Fibroblast of skin of scalp (primary cell): ENCODE measurements around the gene EDC3. TPM values are rescaled to one million over a fixed set of nuclear protein-coding genes. Genes with fewer than 3 reads are reported as not detected.
"Not testable (repeated sequence)": the region's sequence is repeated elsewhere in the genome, so short reads cannot be mapped to it uniquely, and the experiment has no call there.

ENCODE experiments used
- DNase-seq: peaks from one replicate; pipeline ENCODE4 v3.0.0-alpha.2; 2013
- polyA plus RNA-seq, 2 experiments: library from polyadenylated mRNA; unstranded; fragments of 120-200 nt; gene quantifications; one replicate each; pipeline ENCODE4 v1.2.1, GENCODE V29; 2013; ENCODE audit not compliant: insufficient read length in 2 of 2

Gene EDC3, protein sequence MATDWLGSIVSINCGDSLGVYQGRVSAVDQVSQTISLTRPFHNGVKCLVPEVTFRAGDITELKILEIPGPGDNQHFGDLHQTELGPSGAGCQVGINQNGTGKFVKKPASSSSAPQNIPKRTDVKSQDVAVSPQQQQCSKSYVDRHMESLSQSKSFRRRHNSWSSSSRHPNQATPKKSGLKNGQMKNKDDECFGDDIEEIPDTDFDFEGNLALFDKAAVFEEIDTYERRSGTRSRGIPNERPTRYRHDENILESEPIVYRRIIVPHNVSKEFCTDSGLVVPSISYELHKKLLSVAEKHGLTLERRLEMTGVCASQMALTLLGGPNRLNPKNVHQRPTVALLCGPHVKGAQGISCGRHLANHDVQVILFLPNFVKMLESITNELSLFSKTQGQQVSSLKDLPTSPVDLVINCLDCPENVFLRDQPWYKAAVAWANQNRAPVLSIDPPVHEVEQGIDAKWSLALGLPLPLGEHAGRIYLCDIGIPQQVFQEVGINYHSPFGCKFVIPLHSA
- 30.5 TPM for polyA plus RNA-seq (2013, experiment 1 of 2; ENCODE audit: insufficient read length)
- polyA plus RNA-seq (2013, experiment 2 of 2; ENCODE audit: insufficient read length): 30.4 TPM

GRCh38 chr15:74695597-74696397, at the start of gene EDC3:
Gene EDC3 (minus strand): TSS chr15:74696024. CDS start chr15:74675124, 20,900 bp downstream.
- DNase-seq: peak; percentile 90

DNA sequence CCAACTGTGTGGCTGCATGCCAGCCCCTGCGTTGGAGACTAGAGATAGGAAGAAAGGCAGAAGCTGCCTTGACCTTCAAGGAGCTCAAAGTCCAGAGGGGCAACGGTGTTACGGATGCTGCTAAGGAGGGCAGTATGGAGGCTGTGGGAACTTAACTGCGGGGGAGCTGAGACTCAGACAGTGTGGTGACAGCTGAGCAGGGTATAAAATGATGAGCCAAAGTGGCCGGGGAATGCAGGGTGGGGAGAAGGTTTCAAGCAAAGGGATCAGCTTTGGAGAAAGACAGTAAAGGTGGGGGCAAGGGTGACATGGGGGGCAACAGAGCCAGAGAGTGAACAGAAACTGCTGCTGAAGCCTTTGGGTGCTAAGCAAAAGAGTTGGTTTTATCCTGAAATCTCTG, 46.6 kb upstream of the EDC3 start:
- DNase-seq: no peak

DNA sequence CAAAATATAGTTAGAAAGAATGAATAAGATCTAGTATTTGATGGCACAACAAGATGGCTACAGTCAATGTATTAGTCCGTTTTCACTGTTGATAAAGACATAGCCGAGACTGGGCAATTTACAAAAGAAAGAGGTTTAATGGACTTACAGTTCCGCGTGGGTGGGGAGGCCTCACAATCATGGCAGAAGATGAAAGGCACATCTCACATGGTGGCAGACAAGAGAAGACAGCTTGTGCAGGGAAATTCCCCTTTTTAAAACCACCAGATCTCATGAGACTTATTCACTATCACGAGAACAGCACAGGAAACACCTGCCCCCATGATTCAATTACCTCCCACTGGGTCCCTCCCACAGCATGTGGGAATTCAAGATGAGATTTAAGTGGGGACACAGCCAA, 42.4 kb upstream of the EDC3 start:
- not testable (repeated sequence) for DNase-seq

DNA sequence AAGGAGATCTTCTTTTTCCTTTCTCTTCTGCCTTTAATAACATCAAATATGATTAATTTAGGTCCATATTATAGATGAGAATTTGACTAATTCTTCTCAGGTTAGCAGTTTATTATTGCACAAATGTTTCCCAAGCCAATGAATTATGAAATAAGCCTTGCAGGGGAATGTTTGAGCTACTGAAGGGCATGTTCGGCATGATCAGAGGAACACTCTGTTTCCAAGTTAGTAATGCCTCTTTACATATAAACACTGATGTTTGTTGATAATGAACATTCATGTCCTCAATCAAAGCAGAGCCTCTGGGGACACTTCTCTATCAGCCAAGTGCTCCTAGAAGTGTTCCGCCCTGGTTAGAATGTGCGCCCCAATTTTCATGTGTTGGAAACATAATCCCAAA, 39.5 kb upstream of the EDC3 start:
- no peak for DNase-seq

DNA sequence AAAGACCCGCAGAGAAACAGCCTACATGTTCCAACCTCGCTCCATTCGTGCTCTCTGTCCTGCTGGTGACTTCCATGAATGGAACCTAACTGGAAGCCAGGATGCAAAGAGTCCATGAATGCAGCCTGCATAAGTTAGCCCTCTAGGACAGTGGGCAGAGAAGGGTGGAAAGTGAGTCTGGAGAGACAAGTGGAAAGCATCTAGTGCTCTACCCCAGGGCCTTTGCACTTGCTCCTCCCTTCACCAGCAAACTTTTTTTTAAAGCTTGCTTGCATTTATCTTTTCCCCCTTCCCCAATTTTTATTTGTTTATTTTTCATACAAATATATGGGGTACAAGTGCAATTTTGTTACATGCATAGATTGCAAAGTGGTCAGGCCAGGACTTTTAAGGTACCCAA, 37.4 kb upstream of the EDC3 start:
- DNase-seq: no peak

- DNase-seq: no peak
These were observed 37.0 kb upstream of the EDC3 start for GRCh38 chr15:74732846-74733245.

DNA sequence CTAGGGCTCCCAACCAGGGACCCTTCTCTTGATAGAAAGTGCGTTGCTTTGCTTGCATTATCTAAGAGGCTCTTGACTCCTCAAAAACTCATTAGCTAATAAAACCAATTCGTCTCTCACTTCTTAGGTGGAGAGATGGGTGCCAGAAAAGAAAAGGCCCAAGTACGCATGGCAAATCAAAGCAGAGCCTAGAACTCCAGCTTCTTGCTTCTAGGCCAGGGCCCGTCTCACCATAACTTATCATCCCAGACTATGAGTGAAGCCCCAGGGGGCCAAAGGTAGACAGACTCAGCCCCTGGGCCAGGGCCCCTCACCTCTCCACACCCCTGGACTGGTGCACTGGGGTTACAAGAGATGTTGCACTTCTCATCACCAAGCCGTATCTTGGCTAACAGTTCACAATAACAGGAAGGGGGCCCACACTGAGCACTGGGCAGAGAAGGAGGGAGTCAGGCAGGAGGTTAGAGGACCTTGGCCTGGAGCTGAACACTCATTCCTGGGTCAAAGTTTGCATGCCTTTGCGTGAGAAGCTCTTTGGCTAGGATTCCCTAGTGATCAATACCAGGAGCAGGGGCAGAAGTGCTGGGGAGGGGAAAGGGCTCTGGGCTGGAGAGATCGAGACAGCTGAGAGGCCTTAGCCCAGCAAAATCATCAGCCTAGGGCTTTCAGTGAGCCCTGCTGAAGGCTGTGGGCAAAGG, 34.9 kb upstream of the EDC3 start:
- no peak for DNase-seq

DNA sequence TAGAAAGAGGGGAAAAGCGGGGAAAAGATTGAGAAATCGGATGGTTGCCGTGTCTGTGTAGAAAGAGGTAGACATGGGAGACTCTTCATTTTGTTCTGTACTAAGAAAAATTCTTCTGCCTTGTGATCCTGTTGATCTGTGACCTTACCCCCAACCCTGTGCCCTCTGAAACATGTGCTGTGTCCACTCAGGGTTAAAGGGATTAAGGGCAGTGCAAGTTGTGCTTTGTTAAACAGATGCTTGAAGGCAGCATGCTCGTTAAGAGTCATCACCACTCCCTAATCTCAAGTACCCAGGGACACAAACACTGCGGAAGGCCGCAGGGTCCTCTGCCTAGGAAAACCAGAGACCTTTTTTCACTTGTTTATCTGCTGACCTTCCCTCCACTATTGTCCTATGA, 33.5 kb upstream of the EDC3 start:
- not testable (repeated sequence) for DNase-seq

- not testable (repeated sequence) for DNase-seq
These were observed 32.9 kb upstream of the EDC3 start for GRCh38 chr15:74728699-74729098.

DNA sequence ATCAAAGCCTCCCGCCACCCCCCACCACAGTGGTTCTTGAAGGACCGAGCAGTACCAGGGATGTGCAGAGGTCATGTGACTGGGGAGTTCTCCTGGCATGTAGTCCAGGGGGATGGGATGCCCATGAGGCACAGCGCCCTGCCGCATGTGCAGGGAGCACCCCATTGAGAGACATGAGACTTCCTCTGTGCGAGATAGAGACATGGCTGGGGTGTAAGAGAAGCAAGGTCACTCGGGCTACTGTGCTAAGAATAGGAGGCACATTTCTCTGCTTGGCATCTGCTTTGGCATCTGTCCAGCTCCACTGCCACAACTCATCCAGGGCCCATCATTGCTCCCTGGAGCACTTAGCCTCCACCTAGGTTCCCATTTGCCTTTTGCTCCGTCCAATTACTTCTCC, 31.9 kb upstream of the EDC3 start:
- DNase-seq: no peak

DNA sequence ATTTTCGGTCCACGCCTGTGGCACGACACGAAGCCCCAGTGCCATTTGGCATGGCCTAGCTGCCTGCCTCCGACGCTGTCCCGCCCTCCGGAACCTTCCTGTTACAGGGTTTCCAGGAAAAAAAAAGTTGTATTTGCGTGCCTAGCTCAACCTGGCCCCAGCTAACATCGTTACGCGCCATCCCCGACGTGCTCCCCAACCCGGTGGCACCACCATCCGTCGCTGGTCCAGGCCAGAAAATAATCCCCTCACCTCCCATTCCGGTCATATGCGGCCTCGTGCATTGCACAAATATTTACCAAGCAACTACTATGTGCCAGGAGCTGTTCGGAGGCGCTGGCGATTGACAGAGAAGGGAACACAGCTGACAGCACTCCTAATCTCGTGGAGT, 30.9 kb upstream of the EDC3 start:
- no peak for DNase-seq

- DNase-seq: peak; percentile 28
These were observed 30.3 kb upstream of the EDC3 start for GRCh38 chr15:74725845-74726773.

DNA sequence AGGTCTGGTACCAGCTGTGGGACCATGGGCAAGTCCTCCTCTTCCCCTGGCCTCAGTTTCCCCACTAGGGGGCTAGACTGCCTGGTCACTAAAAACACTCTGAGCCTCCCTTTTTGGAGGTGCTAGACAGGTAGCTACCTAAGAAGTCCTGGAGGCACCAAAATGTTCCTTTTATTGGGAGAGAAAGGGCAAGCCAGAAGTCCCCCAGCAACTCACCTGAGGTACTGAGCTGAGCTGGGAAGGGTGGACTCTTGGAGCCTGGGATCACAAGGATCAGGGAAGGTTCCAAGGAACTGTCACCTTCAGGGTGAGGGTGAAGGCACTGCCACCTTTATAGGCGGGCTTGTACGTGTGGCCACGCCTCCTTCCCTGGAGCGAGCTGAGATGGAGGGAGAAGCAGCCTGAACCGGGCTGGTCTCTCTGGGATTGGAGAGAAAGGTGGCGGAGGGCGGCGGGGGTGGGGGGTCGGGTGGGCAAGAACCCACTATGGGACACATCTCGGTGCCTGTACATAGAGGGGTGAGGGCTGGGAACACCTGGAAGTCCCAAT, 29.5 kb upstream of the EDC3 start, which contains the start of gene CYP1A1:
Gene CYP1A1, minus strand, starts transcription at position 304 of the 550 bp plus-strand sequence. CDS start 2,431 bp downstream, outside the sequence.
- DNase-seq: no peak

DNA sequence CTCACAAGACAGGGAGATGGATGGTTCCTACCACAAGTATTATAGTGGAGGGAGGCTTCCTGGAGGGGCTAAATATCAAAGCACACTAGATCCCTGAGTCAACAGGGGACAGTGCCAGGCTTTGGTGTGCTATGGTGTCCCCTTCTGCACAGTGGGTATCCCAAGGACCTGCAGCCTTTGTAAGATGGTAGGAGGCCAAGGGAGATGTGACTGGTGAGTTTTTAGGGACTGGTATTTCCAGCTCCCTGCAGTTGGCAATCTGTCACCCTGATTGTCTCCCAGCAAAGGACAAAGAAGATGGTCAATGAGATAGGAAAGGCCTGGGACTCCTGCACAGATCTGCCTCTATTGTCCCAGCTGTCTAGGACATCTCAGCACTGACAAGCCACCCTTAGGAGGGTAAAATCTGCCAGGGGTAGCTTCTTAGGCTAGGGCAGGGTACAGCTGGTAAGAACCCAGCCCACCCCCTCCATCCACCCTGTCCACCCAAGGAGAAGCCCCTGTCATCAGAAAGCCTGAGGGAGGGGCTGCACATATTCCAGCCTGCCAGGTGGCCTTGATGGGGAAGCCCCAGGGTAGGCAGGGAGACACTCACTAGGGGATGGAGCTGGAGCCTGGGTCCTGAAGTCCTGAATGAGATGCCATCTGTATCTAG, 28.9 kb upstream of the EDC3 start:
- DNase-seq: no peak

DNA sequence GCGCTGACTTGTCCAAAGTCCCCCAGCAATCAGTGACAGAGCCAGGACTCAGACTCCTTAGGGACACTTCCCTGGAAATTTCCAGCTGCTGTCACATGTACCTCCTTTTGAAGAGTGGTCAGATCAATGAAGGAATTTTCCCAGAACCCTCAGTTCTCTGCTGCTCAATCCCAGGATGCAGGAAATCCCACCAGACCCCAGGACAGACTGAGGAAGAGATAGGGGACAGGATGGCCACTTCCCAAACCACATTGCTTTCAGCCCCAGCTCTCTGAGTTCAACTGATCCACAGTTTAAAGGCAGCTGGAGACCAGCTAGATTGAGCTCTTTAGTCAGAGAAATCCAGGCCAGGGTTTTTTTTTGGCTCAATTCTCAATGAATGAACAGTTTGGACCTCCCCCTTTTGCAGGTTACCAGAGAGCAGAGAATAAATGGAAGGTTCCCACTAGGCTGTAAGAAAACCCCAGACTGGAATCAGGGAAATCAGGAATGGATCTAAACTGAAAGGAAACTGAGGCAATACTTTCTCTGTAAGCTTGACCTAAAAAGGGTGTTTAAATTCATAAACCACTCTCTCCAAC, 28.0 kb upstream of the EDC3 start:
- peak; percentile 58 for DNase-seq

DNA sequence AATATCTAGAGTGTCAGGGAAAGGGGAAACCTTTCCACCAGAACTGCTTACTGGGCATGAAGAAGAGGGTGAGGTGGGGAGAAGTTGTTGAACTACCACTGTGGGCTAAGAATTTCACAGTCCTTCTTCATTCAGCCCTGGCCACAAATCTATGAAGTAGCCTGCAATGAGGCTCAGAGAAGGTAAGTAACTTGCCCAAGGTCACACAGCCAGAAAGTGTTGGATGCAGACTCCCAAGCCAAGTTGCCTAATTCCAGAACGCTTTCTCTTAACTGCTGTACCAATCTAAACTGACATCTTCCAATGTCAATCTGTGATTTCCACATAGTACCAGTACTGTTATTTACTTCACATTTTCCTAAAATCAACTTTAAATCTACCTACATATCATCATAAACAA, 27.4 kb upstream of the EDC3 start:
- DNase-seq: no peak

DNA sequence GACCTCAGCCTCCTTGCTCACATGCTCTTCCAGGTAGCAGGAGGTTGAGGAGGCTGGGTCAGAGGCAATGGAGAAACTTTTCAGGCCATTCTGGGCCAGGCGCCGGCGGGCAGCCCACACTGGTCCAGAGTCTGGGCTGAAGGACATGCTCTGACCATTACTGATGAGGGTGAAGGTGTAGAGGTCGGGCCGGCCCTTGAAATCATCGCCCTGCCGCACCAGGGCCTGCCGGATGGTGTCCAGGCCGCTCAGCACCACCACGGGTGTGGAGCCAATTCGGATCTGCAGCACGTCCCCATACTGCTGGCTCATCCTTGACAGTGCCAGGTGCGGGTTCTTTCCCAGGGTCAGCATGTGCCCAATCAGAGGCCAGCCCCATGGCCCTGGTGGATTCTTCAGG, 26.8 kb upstream of the EDC3 start:
- DNase-seq: no peak

- DNase-seq: no peak
These were observed 20.8 kb upstream of the EDC3 start for GRCh38 chr15:74716651-74717050.

GRCh38 chr15:74712311-74712710, 16.5 kb upstream of the EDC3 start:
- no peak for DNase-seq
